ENCODE measurements around the gene NUP133.
A peak's percentile ranks its signal among the peaks of the same experiment; 100 is the strongest.

NUP133 gene

DNA sequence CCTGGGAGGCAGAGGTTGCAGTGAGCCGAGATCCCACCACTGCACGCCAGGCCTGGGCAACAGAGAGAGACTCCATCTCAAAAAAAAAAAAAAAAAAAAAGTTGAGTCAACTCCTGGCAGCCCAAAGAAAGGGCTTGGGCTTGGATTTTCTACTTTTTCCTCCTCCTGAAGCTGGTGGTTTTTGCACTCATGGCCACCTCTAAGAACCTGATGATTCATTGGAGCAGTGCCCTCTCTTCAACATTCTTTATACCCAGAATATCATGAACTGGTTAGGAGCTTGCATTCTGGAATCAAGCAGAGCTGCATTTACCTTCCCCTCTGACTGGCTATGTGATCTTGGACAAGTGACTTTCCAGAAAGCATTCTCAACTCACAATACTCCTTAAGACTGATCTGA, 70.7 kb downstream of the NUP133 start:
- DNase-seq (ENCODE audit: insufficient read length, low spot score) = no peak
- no peak for FAIRE-seq
- TF ChIP-seq, protein P1, sequence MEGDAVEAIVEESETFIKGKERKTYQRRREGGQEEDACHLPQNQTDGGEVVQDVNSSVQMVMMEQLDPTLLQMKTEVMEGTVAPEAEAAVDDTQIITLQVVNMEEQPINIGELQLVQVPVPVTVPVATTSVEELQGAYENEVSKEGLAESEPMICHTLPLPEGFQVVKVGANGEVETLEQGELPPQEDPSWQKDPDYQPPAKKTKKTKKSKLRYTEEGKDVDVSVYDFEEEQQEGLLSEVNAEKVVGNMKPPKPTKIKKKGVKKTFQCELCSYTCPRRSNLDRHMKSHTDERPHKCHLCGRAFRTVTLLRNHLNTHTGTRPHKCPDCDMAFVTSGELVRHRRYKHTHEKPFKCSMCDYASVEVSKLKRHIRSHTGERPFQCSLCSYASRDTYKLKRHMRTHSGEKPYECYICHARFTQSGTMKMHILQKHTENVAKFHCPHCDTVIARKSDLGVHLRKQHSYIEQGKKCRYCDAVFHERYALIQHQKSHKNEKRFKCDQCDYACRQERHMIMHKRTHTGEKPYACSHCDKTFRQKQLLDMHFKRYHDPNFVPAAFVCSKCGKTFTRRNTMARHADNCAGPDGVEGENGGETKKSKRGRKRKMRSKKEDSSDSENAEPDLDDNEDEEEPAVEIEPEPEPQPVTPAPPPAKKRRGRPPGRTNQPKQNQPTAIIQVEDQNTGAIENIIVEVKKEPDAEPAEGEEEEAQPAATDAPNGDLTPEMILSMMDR (IDR thresholded peaks at IDR 0.05; ENCODE audit: insufficient read depth, missing control alignments) = no peak

DNA sequence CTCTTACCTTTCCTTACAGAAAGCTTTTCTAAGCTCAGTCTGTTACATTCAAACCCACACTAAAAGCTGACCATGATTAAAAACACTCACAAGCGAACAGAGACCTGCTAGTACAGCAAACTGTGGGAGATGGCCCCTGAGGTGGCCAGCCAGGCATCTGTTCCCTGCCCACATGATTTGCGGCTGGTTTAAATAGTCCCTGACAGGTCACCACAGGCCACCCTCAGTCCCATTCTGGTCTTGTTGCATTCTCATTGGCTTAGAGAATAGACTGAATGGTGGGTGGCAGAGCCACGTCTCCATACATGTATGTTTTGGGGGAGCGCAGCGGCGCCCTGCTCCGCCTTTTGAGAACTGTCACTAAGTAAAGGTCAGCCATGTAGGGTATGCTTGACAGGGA, 71.9 kb downstream of the NUP133 start:
- no peak for DNase-seq (ENCODE audit: insufficient read length, low spot score)
- TF ChIP-seq, protein P1 (IDR thresholded peaks at IDR 0.05; ENCODE audit: insufficient read depth, missing control alignments) = no peak
- peak; percentile 63 for FAIRE-seq

DNA sequence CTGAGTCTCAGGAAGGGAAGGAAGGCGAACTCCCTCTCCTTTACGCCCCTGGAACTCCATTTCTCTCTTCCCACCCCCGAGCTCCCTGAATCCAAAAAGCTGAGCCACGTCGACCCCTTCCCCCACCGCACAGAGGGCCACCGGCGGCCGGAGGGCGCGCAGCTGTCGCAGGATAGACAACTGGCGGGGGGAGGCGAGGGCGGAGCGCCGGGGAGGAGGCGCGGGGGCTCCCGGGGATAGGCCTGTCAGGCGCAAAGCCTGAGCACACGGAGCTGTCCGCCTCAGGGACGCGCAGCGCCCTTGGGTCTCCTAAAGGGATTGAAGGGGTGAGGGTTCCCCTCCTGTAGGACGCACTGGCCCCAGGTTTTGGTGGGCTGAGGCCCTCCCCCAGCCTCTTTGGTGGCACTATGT, 73.5 kb downstream of the NUP133 start:
- DNase-seq (ENCODE audit: insufficient read length, low spot score) (no peak), FAIRE-seq (no peak)
- TF ChIP-seq, protein P1 (IDR thresholded peaks at IDR 0.05; ENCODE audit: insufficient read depth, missing control alignments) = no peak

DNA sequence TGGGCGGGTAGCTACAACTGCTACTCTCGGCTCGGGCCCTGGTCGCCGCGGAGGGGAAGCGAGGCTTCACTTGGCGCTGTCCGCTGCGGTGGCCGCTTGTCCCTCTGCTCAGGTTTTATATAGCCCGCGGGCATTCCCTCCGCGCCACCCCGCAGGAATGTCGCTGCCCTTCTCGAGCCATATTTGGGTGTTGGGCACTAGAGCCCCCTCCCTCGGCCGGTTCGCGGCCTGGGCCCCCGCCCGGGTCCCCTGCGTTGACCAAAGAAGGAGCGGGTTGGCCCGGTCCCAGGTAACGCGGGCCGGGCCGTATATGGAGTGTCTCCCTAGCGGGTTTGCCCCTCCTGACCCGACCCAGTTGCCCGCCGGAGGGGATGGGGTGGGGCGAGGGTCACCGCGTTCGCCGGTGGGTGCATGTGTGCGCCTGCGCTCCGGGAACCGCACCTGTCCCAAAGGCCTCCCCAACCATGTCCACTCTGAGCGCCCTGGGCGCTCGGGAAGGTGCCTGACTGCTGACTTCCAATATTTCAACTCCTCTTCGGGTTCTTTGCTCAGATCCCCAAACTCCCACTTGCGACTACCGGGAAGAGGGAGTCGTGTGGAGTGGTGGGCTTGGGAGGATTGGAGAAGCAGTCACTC, 74.0 kb downstream of the NUP133 start, which contains the start of gene ACTA1:
Gene ACTA1 (minus strand): TSS at position 90 of the 636 bp plus-strand sequence. CDS start 979 bp downstream, outside the sequence.
- DNase-seq (ENCODE audit: insufficient read length, low spot score) (no peak), FAIRE-seq (no peak)
- TF ChIP-seq, protein P1 (IDR thresholded peaks at IDR 0.05; ENCODE audit: insufficient read depth, missing control alignments) = no peak

DNA sequence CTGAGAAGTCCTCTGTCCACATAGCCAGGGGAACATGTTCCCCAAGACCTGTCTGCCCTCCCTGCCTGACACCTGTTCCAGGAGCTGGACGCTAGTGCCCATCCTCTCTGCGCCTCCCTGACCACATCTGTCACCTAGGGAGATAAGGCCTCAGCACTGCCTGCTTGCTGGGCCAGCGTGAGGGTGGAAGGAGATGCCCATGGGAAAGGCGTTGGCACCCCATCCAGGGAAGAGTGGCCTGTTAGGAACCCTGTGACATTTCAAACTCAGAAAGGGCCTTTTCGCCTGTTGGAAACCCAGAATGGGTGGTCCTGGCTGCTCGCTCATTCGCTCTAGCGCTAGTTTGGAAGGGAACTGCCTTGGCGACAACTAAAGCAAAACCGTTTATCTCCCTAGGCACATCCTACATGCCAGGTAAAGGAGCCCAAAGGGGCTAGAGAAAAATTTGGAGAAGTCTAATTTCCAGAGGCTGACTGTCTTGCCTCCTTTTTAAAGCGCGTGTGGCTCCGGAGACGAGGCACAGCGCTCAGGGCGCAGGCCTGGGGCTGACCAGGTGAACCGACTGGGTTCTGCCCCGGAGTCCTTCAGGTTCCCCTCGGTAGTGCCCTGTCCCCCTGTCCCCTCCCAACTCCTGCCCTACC, 74.7 kb downstream of the NUP133 start:
- DNase-seq (ENCODE audit: insufficient read length, low spot score) (no peak), FAIRE-seq (no peak)
- TF ChIP-seq, protein P1 (IDR thresholded peaks at IDR 0.05; ENCODE audit: insufficient read depth, missing control alignments) = no peak

DNA sequence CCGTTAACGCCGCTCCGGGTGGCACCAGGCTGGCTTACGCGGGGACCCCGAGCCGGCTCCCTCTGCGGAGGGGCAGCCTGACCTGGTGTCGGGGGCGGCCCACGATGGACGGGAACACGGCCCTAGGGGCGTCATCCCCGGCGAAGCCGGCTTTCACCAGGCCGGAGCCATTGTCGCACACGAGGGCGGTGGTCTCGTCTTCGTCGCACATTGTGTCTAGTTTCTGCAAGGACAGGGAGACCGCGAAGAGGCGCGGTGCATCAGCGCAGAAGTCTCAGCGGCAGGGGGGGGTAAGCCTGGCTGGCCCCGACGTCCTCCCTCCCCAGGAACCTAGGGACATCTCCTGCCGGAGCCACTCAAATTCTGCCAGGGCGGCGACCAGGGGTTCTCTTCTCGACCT, 75.2 kb downstream of the NUP133 start:
- FAIRE-seq (no peak), DNase-seq (ENCODE audit: insufficient read length, low spot score) (no peak)
- TF ChIP-seq, protein P1 (IDR thresholded peaks at IDR 0.05; ENCODE audit: insufficient read depth, missing control alignments) = no peak

DNA sequence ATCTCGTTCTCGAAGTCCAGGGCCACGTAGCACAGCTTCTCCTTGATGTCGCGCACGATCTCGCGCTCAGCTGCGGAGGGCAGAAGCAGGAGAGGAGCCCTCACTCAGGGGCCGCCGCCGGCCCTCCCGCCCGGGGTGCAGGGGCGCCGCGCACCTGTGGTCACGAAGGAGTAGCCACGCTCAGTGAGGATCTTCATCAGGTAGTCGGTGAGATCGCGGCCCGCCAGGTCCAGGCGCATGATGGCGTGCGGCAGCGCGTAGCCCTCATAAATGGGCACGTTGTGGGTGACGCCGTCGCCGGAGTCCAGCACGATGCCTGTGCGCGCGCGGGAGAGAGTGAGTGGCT, 76.1 kb downstream of the NUP133 start:
- DNase-seq (ENCODE audit: insufficient read length, low spot score) = no peak
- TF ChIP-seq, protein P1 (IDR thresholded peaks at IDR 0.05; ENCODE audit: insufficient read depth, missing control alignments) = no peak
- no peak for FAIRE-seq
